GM12878 (cell line): ENCODE data around the gene GRIN2A. TPM values are rescaled to one million over a fixed set of nuclear protein-coding genes. Genes with fewer than 3 reads are reported as not detected.

Experiments
- ATAC-seq: fragments of 200-7000 bp; cut with Tn5 transposase; 3 replicates; pipeline ENCODE4 v1.9.1; 2020; ENCODE audit warnings: mild to moderate bottlenecking, moderate library complexity
- BruUV-seq: library from RNA; stranded (reverse); fragments of 400-500 nt; replicated peaks from 2 replicates; lab custom pipeline; 2021; lab: Mats Ljungman, UMichigan
- CTCF ChIA-PET: fragments of 300-600 bp; sonication (Branson Sonifier 250); formaldehyde crosslinking; extraction: SDS; loops from one replicate; lab custom pipeline; 2021; ENCODE audit warnings: inconsistent platforms; lab: Yijun Ruan, JAX
- POLR2A ChIA-PET: fragments of 350-600 bp; formaldehyde crosslinking; extraction: SDS; loops from one replicate; lab custom pipeline; 2021; ENCODE audit warnings: inconsistent platforms; lab: Charles Lee
- RAD21 ChIA-PET: fragments of 300-600 bp; sonication (Branson Sonifier 250); formaldehyde crosslinking; loops from one replicate; lab custom pipeline; 2023; ENCODE audit warnings: antibody characterized with exemption; ENCODE audit not compliant: unreplicated experiment; lab: Charles Lee
- SMC1A ChIA-PET: fragments of 300-600 bp; sonication (Branson Sonifier 250); formaldehyde crosslinking; loops from one replicate; lab custom pipeline; 2023; ENCODE audit not compliant: unreplicated experiment, uncharacterized antibody; lab: Charles Lee
- DNase-seq: peaks from one replicate; pipeline ENCODE4 v3.0.0-alpha.2; 2011; ENCODE audit warnings: low read depth, low spot score
- FAIRE-seq: peaks from 3 replicates; lab custom pipeline; 2011; peaks lifted over from hg19 to GRCh38; lab: Jason Lieb, UNC
- H2AFZ ChIP-seq: 2 replicates; pipeline ENCODE4 v1.6.0; 2011; ENCODE audit warnings: low read depth, low read length, control low read depth; ENCODE audit not compliant: control insufficient read depth
- H3K27ac ChIP-seq: 2 replicates; pipeline ENCODE4 v1.5.1; 2011; ENCODE audit warnings: control low read depth; ENCODE audit not compliant: control insufficient read depth, insufficient read depth
- H3K27me3 ChIP-seq, 2 experiments: replicated peaks in 1 of 2; 2 replicates each; pipeline versions ENCODE4 v1.6.0 to v1.6.1; 2011; ENCODE audit warnings: low read length in 1 of 2; ENCODE audit not compliant: control insufficient read depth in 2 of 2, insufficient read depth in 2 of 2
- H3K36me3 ChIP-seq, 2 experiments: 2 replicates each; pipeline ENCODE4 v1.5.1; 2011; ENCODE audit warnings: low read length in 1 of 2; ENCODE audit not compliant: control insufficient read depth in 2 of 2, insufficient read depth in 2 of 2
- H3K4me1 ChIP-seq: 2 replicates; pipeline ENCODE4 v1.6.1; 2011; ENCODE audit warnings: mild to moderate bottlenecking, low read length, moderate library complexity, mixed read lengths; ENCODE audit not compliant: control insufficient read depth, insufficient read depth
- H3K4me2 ChIP-seq: 2 replicates; pipeline ENCODE4 v1.6.0; 2011; ENCODE audit warnings: control low read depth; ENCODE audit not compliant: control insufficient read depth, insufficient read depth
- H3K4me3 ChIP-seq: fragments of 200-600 bp; sonication (generic); 2 replicates; pipeline ENCODE4 v1.5.1; 2016
- H3K79me2 ChIP-seq: 2 replicates; pipeline ENCODE4 v1.6.0; 2011; ENCODE audit warnings: low read length; ENCODE audit not compliant: control insufficient read depth, insufficient read depth
- H3K9ac ChIP-seq: 2 replicates; pipeline ENCODE4 v1.8.0; 2011; ENCODE audit warnings: low read length, control low read depth, mixed read lengths; ENCODE audit not compliant: control insufficient read depth, insufficient read depth
- H3K9me3 ChIP-seq: replicated peaks from 3 replicates; pipeline ENCODE4 v1.5.1; 2011; ENCODE audit warnings: mild to moderate bottlenecking, low read length; ENCODE audit not compliant: control insufficient read depth, insufficient read depth
- H4K20me1 ChIP-seq: 2 replicates; pipeline ENCODE4 v1.6.0; 2011; ENCODE audit not compliant: control insufficient read depth, insufficient read depth
- HDAC2 ChIP-seq: fragments of 200-600 bp; sonication (generic); IDR thresholded peaks from 2 replicates; pipeline ENCODE4 v1.6.1; 2017
- IKZF1 ChIP-seq: fragments of 450-650 bp; conservative IDR thresholded peaks from 2 replicates; pipeline ENCODE4 v1.6.1; 2017; ENCODE audit warnings: antibody characterized with exemption, mild to moderate bottlenecking
- IKZF2 ChIP-seq, 2 experiments: fragments of 450-650 bp; IDR thresholded peaks; 2 replicates each; pipeline ENCODE4 v1.6.1; 2017; ENCODE audit warnings: mild to moderate bottlenecking in 2 of 2, moderate library complexity in 2 of 2
- NR2C2 ChIP-seq: IDR thresholded peaks from 2 replicates; pipeline ENCODE4 v1.6.1; 2011; ENCODE audit warnings: borderline replicate concordance, low read depth; ENCODE audit not compliant: control insufficient read depth, insufficient read length
- RFX5 ChIP-seq: IDR thresholded peaks from 2 replicates; pipeline ENCODE4 v1.6.1; 2011; ENCODE audit warnings: low read depth, low read length, improper control_type of control experiment
- SMARCA5 ChIP-seq: fragments of 450-650 bp; IDR thresholded peaks from 2 replicates; pipeline ENCODE4 v1.6.1; 2017; ENCODE audit warnings: mild to moderate bottlenecking
- SREBF1 ChIP-seq: IDR thresholded peaks from 2 replicates; pipeline ENCODE4 v1.6.1; 2012; ENCODE audit warnings: mild to moderate bottlenecking, low read length
- STAT3 ChIP-seq: IDR thresholded peaks from 2 replicates; pipeline ENCODE4 v1.6.1; 2011; ENCODE audit warnings: low read depth, low read length, improper control_type of control experiment
- WGBS: methylation state at CpG from one replicate; pipeline ENCODE4 v1.1.6; 2016; ENCODE audit warnings: low lambda C conversion rate; ENCODE audit not compliant: insufficient replicate concordance, insufficient coverage; ENCODE audit errors: missing lambda C conversion rate; 5-methylcytosine and 5-hydroxymethylcytosine counted together
- in situ Hi-C: fragments of 300-500 bp; cut with MboI; formaldehyde crosslinking; loops from 9 replicates; pipeline ENCODE4 v1.14.3; 2018; ENCODE audit warnings: mixed read lengths
- intact Hi-C: fragments of 100-400 bp; cut with micrococcal nuclease; formaldehyde crosslinking; loops from one replicate; pipeline ENCODE4 v1.14.2; 2022; ENCODE audit not compliant: unreplicated experiment
- polyA plus RNA-seq, 11 experiments: library from polyadenylated mRNA; depleted of rRNA in 4 of 11; unstranded in 6 of 11; stranded (reverse) in 5 of 11; fragments of >200 nt; fragmentation: Nextera tagmentation in 4 of 11; fragmentation: Illumina TruSeq in 1 of 11; extraction: Ambion mirVana in 4 of 11; extraction: Trizol in 1 of 11; gene quantifications; 1 replicate in 1 of 11; 2 replicates in 10 of 11; pipeline versions ENCODE4 v1.2.1 to v1.2.3, GENCODE V29; 2011 to 2016; ENCODE audit warnings: inconsistent platforms in 2 of 11, missing spikeins in 2 of 11, low read depth in 1 of 11
- total RNA-seq, 4 experiments: library from RNA; depleted of rRNA in 3 of 4; stranded (reverse); fragments of >200 nt in 3 of 4; fragmentation: Illumina TruSeq in 1 of 4; extraction: Trizol in 1 of 4; gene quantifications; 2 replicates each; pipeline versions ENCODE4 v1.2.1 to v1.2.3, GENCODE V29; 2013 to 2021
- TF ChIP-seq, protein P1 (sequence below): fragments of 450-650 bp; IDR thresholded peaks from 2 replicates; pipeline ENCODE4 v1.6.1; 2016; ENCODE audit warnings: mild to moderate bottlenecking
- TF ChIP-seq, protein P2 (sequence below): fragments of 450-650 bp; IDR thresholded peaks from 2 replicates; pipeline ENCODE4 v1.6.1; 2017; ENCODE audit warnings: mild to moderate bottlenecking, moderate library complexity
- TF ChIP-seq, protein P3 (sequence below): fragments of 450-650 bp; IDR thresholded peaks from 2 replicates; pipeline ENCODE4 v1.6.1; 2018; ENCODE audit warnings: mild to moderate bottlenecking, low read depth, moderate library complexity; ENCODE audit not compliant: partially characterized antibody
- TF ChIP-seq, protein P4 (sequence below), 3 experiments: IDR thresholded peaks in 2 of 3; conservative IDR thresholded peaks in 1 of 3; 2 replicates each; pipeline ENCODE4 v1.5.1; 2011; ENCODE audit warnings: low read depth in 3 of 3, low read length in 3 of 3, mild to moderate bottlenecking in 3 of 3, control low read depth in 2 of 3, moderate library complexity in 2 of 3, inconsistent platforms in 1 of 3, mixed read lengths in 1 of 3; ENCODE audit not compliant: control insufficient read depth in 2 of 3, insufficient read depth in 1 of 3; ENCODE audit errors: extremely low read depth in 1 of 3

GRIN2A gene
- total and polyA plus RNA-seq, 10 of the 15 experiments (the other 5 are each of a cell fraction or from before 2014, with no cell fraction given): 2.4 to 13.3 (median 7.3) TPM

DNA sequence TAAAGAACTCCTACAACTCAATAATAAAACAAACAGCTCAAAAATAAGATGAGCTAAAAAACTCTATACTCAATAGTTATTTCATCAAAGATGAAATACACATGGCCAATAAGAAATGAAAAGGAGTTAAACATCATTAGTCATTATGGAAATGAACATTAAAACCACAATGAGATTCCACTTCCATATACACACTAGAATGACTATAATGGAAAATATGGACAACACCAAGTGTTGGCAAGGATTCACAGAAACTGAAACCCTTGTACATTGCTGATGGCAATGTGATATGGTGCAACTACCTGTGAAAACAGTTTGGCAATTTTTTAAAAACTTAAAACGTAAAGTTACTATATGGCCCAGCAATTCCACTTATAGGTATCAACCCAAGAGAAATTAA lies 91.4 kb downstream of the GRIN2A start:
- H3K4me3 ChIP-seq: no peak overlapping the region
- intact Hi-C loops (no loop called here), in situ Hi-C loops (no loop called here)
- no peak overlapping the region for H3K9ac ChIP-seq
- DNase-seq: no peak
- TF ChIP-seq RFX5: no peak
- TF ChIP-seq IKZF1: no peak
- no peak for TF ChIP-seq SREBF1
- TF ChIP-seq, protein P1, sequence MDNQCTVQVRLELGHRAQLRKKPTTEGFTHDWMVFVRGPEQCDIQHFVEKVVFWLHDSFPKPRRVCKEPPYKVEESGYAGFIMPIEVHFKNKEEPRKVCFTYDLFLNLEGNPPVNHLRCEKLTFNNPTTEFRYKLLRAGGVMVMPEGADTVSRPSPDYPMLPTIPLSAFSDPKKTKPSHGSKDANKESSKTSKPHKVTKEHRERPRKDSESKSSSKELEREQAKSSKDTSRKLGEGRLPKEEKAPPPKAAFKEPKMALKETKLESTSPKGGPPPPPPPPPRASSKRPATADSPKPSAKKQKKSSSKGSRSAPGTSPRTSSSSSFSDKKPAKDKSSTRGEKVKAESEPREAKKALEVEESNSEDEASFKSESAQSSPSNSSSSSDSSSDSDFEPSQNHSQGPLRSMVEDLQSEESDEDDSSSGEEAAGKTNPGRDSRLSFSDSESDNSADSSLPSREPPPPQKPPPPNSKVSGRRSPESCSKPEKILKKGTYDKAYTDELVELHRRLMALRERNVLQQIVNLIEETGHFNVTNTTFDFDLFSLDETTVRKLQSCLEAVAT: no peak
- TF ChIP-seq SMARCA5: no peak
- no peak for TF ChIP-seq STAT3
- TF ChIP-seq, protein P2, sequence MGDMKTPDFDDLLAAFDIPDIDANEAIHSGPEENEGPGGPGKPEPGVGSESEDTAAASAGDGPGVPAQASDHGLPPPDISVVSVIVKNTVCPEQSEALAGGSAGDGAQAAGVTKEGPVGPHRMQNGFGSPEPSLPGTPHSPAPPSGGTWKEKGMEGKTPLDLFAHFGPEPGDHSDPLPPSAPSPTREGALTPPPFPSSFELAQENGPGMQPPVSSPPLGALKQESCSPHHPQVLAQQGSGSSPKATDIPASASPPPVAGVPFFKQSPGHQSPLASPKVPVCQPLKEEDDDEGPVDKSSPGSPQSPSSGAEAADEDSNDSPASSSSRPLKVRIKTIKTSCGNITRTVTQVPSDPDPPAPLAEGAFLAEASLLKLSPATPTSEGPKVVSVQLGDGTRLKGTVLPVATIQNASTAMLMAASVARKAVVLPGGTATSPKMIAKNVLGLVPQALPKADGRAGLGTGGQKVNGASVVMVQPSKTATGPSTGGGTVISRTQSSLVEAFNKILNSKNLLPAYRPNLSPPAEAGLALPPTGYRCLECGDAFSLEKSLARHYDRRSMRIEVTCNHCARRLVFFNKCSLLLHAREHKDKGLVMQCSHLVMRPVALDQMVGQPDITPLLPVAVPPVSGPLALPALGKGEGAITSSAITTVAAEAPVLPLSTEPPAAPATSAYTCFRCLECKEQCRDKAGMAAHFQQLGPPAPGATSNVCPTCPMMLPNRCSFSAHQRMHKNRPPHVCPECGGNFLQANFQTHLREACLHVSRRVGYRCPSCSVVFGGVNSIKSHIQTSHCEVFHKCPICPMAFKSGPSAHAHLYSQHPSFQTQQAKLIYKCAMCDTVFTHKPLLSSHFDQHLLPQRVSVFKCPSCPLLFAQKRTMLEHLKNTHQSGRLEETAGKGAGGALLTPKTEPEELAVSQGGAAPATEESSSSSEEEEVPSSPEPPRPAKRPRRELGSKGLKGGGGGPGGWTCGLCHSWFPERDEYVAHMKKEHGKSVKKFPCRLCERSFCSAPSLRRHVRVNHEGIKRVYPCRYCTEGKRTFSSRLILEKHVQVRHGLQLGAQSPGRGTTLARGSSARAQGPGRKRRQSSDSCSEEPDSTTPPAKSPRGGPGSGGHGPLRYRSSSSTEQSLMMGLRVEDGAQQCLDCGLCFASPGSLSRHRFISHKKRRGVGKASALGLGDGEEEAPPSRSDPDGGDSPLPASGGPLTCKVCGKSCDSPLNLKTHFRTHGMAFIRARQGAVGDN: no peak
- TF ChIP-seq HDAC2: no peak
- TF ChIP-seq, protein P3, sequence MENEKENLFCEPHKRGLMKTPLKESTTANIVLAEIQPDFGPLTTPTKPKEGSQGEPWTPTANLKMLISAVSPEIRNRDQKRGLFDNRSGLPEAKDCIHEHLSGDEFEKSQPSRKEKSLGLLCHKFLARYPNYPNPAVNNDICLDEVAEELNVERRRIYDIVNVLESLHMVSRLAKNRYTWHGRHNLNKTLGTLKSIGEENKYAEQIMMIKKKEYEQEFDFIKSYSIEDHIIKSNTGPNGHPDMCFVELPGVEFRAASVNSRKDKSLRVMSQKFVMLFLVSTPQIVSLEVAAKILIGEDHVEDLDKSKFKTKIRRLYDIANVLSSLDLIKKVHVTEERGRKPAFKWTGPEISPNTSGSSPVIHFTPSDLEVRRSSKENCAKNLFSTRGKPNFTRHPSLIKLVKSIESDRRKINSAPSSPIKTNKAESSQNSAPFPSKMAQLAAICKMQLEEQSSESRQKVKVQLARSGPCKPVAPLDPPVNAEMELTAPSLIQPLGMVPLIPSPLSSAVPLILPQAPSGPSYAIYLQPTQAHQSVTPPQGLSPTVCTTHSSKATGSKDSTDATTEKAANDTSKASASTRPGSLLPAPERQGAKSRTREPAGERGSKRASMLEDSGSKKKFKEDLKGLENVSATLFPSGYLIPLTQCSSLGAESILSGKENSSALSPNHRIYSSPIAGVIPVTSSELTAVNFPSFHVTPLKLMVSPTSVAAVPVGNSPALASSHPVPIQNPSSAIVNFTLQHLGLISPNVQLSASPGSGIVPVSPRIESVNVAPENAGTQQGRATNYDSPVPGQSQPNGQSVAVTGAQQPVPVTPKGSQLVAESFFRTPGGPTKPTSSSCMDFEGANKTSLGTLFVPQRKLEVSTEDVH: no peak
- TF ChIP-seq, protein P4, sequence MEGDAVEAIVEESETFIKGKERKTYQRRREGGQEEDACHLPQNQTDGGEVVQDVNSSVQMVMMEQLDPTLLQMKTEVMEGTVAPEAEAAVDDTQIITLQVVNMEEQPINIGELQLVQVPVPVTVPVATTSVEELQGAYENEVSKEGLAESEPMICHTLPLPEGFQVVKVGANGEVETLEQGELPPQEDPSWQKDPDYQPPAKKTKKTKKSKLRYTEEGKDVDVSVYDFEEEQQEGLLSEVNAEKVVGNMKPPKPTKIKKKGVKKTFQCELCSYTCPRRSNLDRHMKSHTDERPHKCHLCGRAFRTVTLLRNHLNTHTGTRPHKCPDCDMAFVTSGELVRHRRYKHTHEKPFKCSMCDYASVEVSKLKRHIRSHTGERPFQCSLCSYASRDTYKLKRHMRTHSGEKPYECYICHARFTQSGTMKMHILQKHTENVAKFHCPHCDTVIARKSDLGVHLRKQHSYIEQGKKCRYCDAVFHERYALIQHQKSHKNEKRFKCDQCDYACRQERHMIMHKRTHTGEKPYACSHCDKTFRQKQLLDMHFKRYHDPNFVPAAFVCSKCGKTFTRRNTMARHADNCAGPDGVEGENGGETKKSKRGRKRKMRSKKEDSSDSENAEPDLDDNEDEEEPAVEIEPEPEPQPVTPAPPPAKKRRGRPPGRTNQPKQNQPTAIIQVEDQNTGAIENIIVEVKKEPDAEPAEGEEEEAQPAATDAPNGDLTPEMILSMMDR (IDR thresholded peaks at IDR 0.05 in 2 of 3, conservative IDR thresholded peaks at IDR 0.05 in 1 of 3; ENCODE audit: control insufficient read depth in 2 of 3, extremely low read depth in 1 of 3, insufficient read depth in 1 of 3, low read depth in 3 of 3, low read length in 3 of 3): no peak
- no peak for TF ChIP-seq IKZF2 (IDR thresholded peaks at IDR 0.05)
- TF ChIP-seq NR2C2: no peak
- H3K27ac ChIP-seq: no peak overlapping the region
- no peak overlapping the region for H3K4me2 ChIP-seq
- H3K27me3 ChIP-seq: no peaks in the 10 kb centered on the region; a peak in 1 of 4 replicates
- H2AFZ ChIP-seq: no peak overlapping the region
- H3K79me2 ChIP-seq: no peaks in the 10 kb centered on the region
- H3K9me3 ChIP-seq: no peaks in the 10 kb centered on the region; the same call in 2 of the 3 replicates
- ChIA-PET POLR2A (interaction anchor here (1.0 kb wide), 1 partner anchor 72 kb away, joined by 3 read pairs; no protein-coding TSS in a partner anchor), CTCF (interaction anchor here (1.0 to 1.2 kb wide), 3 partner anchors 9 to 177 kb away, joined by 3 to 5 read pairs (median 3); no protein-coding TSS in a partner anchor), SMC1A (interaction anchor here (0.9 to 1.2 kb wide), 3 partner anchors 86 to 571 kb away, joined by 3 to 4 read pairs (median 3); no protein-coding TSS in a partner anchor), RAD21 (no interaction called here)
- ATAC-seq: no peak
- BruUV-seq: no TSS peak
- no peaks in the 10 kb centered on the region for H4K20me1 ChIP-seq
- no peaks in the 10 kb centered on the region for H3K4me1 ChIP-seq
- no peaks in the 10 kb centered on the region for H3K36me3 ChIP-seq
- FAIRE-seq: no peak
- 27% methylated on average over 1 of the region's 1 CpG for WGBS
